Muscle of back (tissue), 11 donors: ENCODE measurements around the gene MUC4. TPM values are rescaled to one million over a fixed set of nuclear protein-coding genes. Genes with fewer than 3 reads are reported as not detected.

Experiments used
- DNase-seq, 3 donors: peaks; one replicate each; pipeline versions ENCODE4 v3.0.0 to v3.0.0-alpha.2; 2013
- polyA plus RNA-seq, 10 donors: library from polyadenylated mRNA; unstranded; fragments of 120-200 nt; gene quantifications; one replicate each; pipeline ENCODE4 v1.2.1, GENCODE V29; 2013; ENCODE audit not compliant: insufficient read length in 10 of 10

The MUC4 gene
- polyA plus RNA-seq, 10 donors: 0.30 to 2.0 (median 0.69) TPM

DNA sequence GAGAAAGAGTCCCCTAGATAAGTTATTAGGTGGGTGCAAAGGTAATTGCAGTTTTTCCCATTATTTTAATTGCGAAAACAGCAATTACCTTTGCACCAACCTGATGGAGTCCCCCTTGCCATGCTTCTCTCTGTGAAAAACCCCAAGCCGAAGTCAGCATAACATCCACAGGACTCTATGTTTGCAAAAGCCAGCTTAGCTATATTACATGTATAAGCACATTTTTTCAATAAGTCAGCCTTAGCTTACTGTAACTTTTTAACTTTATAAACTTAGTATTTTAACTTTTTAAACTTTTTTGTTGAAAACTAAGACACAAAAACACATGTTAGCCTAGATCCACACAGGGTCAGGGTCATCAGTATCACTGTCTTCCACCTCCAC is 112.3 kb downstream of the MUC4 start:
- DNase-seq: peak in 1 of 3 donors; percentile 41

DNA sequence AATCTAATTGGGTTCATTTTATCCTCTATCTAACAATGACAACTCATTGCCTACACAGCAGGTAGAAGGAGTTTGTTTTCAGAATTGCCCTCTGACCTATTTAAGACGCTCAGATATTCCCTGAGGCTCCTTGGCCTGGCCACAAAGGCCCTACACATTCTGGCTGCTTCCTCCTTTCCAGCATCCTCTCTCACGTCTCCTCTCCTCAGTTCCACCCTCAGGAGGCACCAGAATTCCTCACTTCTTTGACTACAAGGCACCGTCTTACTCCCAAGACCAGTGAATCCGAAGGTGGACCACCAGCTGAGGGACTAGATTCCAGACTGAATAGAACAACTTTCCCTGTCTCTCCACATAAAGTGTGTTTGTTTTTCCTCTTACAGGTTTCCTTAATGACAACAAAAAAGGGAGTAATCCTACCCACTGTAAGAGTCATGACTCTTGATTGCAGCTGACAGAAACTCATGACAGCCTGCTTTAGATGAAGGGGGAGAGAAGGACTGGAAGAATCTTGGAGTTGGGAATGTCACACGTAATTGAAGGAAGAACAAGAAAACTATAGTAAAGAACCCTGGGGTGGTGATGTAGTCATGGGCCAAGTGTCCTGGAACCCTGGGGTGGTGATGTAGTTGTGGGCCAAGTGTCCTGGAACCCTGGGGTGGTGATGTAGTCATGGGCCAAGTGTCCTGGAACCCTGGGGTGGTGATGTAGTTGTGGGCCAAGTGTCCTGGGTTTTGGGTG is 112.9 kb downstream of the MUC4 start:
- peak in 1 of 3 donors; percentile 38 for DNase-seq

DNA sequence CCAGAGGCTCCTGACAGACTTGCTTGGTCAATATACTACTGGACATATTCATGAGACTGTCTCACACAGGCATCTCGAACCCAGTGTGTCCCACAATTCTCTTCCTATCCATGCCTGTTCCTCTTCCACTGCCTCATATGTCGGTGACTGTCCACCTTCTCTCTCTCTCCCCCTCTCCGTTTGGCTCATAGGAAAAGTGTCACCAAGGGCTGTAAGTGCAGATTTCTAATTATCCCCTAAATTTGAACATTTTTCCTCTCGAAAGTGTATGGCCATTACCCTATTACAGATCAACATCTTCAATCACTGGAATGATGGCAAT is 113.4 kb downstream of the MUC4 start:
- DNase-seq: no peak

DNA sequence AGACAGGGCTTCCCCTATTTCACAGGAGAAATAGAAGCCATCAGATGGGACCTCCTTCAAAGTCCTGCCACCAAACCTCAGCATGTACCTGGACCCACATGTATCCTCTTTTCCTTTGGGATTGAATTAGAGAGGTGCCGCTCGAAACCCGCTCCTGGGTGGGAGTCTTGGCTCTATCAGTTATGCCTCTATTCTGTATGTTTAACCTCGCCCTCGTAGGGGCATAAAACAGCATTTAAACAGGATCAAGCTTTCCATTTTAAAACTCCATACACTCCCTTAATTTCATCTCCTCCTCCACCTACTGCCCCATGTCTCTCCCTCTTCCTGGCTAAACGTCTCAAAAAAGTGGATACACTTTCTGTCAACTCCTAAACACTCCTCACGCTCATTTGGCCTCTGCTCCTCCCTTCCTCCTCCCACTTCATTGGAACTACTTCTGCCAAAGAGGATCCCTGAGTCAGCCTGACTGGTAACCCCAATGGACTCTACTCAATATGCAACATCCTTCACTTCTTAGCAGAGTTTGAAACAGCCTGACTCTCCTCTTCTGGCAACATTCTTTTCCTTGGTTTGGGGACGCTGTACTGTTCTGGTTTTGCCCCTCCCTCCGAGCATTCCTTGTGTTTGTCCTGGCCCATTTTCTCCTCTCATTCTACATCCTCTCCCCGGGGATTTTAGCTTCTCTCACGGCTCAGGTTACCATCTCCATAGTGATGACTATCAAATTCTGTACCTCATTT is 114.0 kb downstream of the MUC4 start:
- peak in 2 of 3 donors; percentile 51 to 74 for DNase-seq

Other genes with a start within 250 kb of the MUC4 start
- 10 to 100 TPM; 31.9 to 49.2 (median 36.3) TPM for gene APOD, start 228.0 kb downstream of the MUC4 start, polyA plus RNA-seq
- 10 to 100 TPM in 1 of 10 donors, 1 to 10 TPM in 9; 1.8 to 16.5 (median 2.2) TPM for gene MUC20, start 91.0 kb downstream of the MUC4 start, polyA plus RNA-seq
- 100 to 1,000 TPM in 3 of 10 donors, 10 to 100 TPM in 7; 56.0 to 130 (median 89.8) TPM for gene TNK2, start 96.6 kb upstream of the MUC4 start, polyA plus RNA-seq